HEK293T (cell line): ENCODE measurements around the gene MROH8.

Source experiments
- CTCF ChIA-PET: fragments of 350-600 bp; formaldehyde crosslinking; extraction: SDS; loops from one replicate; lab custom pipeline; 2021; ENCODE audit warnings: antibody characterized with exemption, inconsistent platforms; lab: Yijun Ruan, JAX
- POLR2A ChIA-PET: fragments of 350-600 bp; formaldehyde crosslinking; extraction: SDS; loops from one replicate; lab custom pipeline; 2020; ENCODE audit warnings: antibody characterized with exemption, inconsistent platforms; lab: Yijun Ruan, JAX
- DNase-seq: peaks from one replicate; pipeline ENCODE4 v3.0.0; 2012; ENCODE audit warnings: mixed read lengths; ENCODE audit errors: extremely low spot score
- ARNT ChIP-seq: fragments of 450-650 bp; IDR thresholded peaks from 2 replicates; pipeline ENCODE4 v1.6.1; 2017; ENCODE audit warnings: mild to moderate bottlenecking
- BHLHE40 ChIP-seq: fragments of 450-650 bp; IDR thresholded peaks from 2 replicates; pipeline ENCODE4 v1.6.1; 2016; ENCODE audit warnings: mild to moderate bottlenecking, moderate library complexity, borderline replicate concordance
- CTBP1 ChIP-seq: fragments of 450-650 bp; IDR thresholded peaks from 2 replicates; pipeline ENCODE4 v1.6.1; 2016; ENCODE audit warnings: borderline replicate concordance
- ELF4 ChIP-seq: fragments of 450-650 bp; IDR thresholded peaks from 2 replicates; pipeline ENCODE4 v1.6.1; 2017; ENCODE audit warnings: antibody characterized with exemption
- FOXA1 ChIP-seq: fragments of 450-650 bp; IDR thresholded peaks from 2 replicates; pipeline ENCODE4 v1.6.1; 2016; ENCODE audit warnings: mild to moderate bottlenecking
- FOXK2 ChIP-seq: fragments of 450-650 bp; IDR thresholded peaks from 2 replicates; pipeline ENCODE4 v1.6.1; 2016; ENCODE audit warnings: mild to moderate bottlenecking
- FOXM1 ChIP-seq: fragments of 450-650 bp; IDR thresholded peaks from 2 replicates; pipeline ENCODE4 v1.6.1; 2017; ENCODE audit warnings: mild to moderate bottlenecking, borderline replicate concordance
- HDGF ChIP-seq: fragments of 450-650 bp; IDR thresholded peaks from 2 replicates; pipeline ENCODE4 v1.6.1; 2017; ENCODE audit warnings: antibody characterized with exemption, borderline replicate concordance
- L3MBTL2 ChIP-seq: fragments of 450-650 bp; conservative IDR thresholded peaks from 2 replicates; pipeline ENCODE4 v1.6.1; 2016; ENCODE audit warnings: mild to moderate bottlenecking
- LEF1 ChIP-seq: fragments of 450-650 bp; IDR thresholded peaks from 2 replicates; pipeline ENCODE4 v1.6.1; 2017; ENCODE audit warnings: mild to moderate bottlenecking, borderline replicate concordance
- NFRKB ChIP-seq: fragments of 450-650 bp; IDR thresholded peaks from 2 replicates; pipeline ENCODE4 v1.6.1; 2016; ENCODE audit warnings: mild to moderate bottlenecking, moderate library complexity
- SP1 ChIP-seq: fragments of 450-650 bp; IDR thresholded peaks from 2 replicates; pipeline ENCODE4 v1.6.1; 2017
- SUZ12 ChIP-seq: fragments of 450-650 bp; IDR thresholded peaks from 2 replicates; pipeline ENCODE4 v1.6.1; 2016; ENCODE audit warnings: mild to moderate bottlenecking
- TARDBP ChIP-seq: fragments of 450-650 bp; IDR thresholded peaks from 2 replicates; pipeline ENCODE4 v1.6.1; 2016
- ZNF384 ChIP-seq: fragments of 450-650 bp; IDR thresholded peaks from 2 replicates; pipeline ENCODE4 v1.6.1; 2016
- TF ChIP-seq, protein P1 (sequence below): fragments of 450-650 bp; IDR thresholded peaks from 2 replicates; pipeline ENCODE4 v1.6.1; 2016

The MROH8 gene

DNA sequence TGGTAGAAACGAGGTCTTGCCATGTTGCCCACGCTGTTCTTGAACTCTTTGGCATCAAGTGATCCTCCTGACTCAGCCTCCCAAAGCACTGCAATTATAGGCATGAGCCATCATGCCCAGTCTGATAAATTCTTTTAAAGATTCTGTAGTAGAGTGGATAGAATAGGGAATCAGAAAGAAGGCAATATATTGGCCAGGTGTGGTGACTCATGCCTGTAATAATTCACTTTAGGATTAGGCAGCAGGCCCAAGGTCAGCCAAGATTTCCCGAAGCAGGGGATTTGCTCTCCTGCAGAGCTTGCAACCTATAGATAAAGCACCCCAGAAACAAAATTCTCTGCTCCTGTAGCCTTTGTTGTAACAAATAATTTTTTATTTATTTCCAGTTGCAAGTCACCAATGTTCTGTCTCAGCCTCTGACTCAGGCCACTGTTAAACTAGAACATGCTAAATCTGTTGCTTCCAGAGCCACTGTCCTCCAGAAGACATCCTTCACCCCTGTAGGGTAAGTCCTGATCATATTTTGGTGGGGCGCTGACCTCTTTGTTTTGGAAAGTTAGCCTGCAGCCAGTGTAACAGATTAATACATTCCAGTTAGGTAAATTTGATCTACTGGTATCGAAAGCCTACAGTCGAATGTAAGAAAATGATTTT is 30.4 kb upstream of the MROH8 start:
- ChIA-PET POLR2A (no interaction called here), CTCF (no interaction called here)
- TF ChIP-seq NFRKB (no peak), SUZ12 (no peak), FOXA1 (no peak), CTBP1 (no peak), TARDBP (no peak), SP1 (no peak), LEF1 (no peak), FOXK2 (no peak), HDGF (no peak), FOXM1 (no peak), L3MBTL2 (no peak), ELF4 (no peak), ARNT (no peak), ZNF384 (no peak), BHLHE40 (no peak)
- TF ChIP-seq, protein P1, sequence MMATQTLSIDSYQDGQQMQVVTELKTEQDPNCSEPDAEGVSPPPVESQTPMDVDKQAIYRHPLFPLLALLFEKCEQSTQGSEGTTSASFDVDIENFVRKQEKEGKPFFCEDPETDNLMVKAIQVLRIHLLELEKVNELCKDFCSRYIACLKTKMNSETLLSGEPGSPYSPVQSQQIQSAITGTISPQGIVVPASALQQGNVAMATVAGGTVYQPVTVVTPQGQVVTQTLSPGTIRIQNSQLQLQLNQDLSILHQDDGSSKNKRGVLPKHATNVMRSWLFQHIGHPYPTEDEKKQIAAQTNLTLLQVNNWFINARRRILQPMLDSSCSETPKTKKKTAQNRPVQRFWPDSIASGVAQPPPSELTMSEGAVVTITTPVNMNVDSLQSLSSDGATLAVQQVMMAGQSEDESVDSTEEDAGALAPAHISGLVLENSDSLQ: no peak
- no peak for DNase-seq

DNA sequence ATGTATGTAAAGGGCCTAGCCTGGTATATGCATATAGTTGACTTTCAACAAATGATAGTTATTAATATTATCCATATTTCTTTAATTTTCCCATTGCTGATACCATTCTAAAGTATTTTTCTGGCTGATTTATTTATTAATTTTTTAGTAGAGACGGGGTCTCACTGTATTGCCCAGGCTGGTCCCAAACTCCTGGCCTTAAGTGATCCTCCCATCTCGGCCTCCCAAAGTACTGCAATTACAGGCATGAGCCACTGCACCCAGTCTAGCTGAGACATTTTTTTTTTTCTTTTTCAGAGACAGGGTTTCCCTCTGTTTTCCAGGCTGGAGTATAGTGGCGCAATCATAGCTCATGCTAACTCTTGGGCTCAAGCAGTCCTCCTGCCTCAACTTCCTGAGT is 29.8 kb upstream of the MROH8 start:
- TF ChIP-seq BHLHE40 (no peak), HDGF (no peak), CTBP1 (no peak), NFRKB (no peak), ARNT (no peak), L3MBTL2 (no peak), FOXK2 (no peak), SP1 (no peak), ZNF384 (no peak), FOXM1 (no peak), TARDBP (no peak), SUZ12 (no peak), LEF1 (no peak), FOXA1 (no peak)
- TF ChIP-seq, protein P1: no peak
- CTCF ChIA-PET: no interaction called here
- POLR2A ChIA-PET: no interaction called here
- no peak for DNase-seq

DNA sequence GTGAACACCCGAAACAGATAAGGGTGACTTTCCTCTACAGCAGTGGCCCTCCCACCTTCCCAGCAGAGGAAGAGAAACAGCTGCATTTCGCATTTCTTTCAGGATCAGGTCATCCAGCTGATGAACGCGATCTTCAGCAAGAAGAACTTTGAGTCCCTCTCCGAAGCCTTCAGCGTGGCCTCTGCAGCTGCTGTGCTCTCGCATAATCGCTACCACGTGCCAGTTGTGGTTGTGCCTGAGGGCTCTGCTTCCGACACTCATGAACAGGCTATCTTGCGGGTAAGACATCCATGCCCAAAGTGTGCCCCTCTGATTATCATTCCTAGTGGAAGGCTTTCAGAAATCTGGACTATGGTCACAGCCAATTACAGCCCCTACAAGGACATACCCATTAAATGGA is 27.8 kb upstream of the MROH8 start:
- ChIA-PET CTCF (no interaction called here), POLR2A (no interaction called here)
- TF ChIP-seq HDGF: no peak
- TF ChIP-seq SP1: no peak
- TF ChIP-seq FOXK2: no peak
- TF ChIP-seq FOXA1: no peak
- TF ChIP-seq ZNF384: no peak
- no peak for TF ChIP-seq BHLHE40
- TF ChIP-seq LEF1: no peak
- no peak for TF ChIP-seq CTBP1
- no peak for TF ChIP-seq FOXM1
- TF ChIP-seq SUZ12: no peak
- TF ChIP-seq TARDBP: no peak
- no peak for TF ChIP-seq L3MBTL2
- TF ChIP-seq, protein P1: no peak
- TF ChIP-seq ELF4: no peak
- no peak for TF ChIP-seq ARNT
- no peak for DNase-seq

DNA sequence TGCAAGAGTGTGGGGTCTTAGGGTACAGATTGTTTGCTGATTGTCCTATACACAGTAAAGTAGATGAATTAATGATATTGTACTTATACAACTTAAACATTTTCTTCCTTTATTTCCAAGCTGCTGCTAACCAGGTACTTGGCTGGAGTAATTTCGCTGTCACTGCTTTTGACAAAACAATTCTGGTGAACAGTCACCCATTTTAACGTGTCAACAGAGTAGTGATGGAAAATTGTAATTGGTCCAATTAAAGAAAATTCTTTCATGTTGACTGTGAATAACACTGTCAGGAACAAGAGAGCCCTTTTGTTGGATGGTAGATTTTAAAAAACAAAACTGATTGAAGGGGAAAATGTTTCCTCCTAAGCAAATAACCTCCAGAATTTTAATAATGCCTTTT is 26.4 kb upstream of the MROH8 start:
- ChIA-PET CTCF (interaction anchor here (0.8 kb wide), 1 partner anchor 10 kb away, joined by 3 read pairs; no protein-coding TSS in a partner anchor), POLR2A (no interaction called here)
- TF ChIP-seq, protein P1: no peak
- TF ChIP-seq ELF4 (no peak), FOXM1 (no peak), LEF1 (no peak), FOXA1 (no peak), BHLHE40 (no peak), ARNT (no peak), L3MBTL2 (no peak), NFRKB (no peak), FOXK2 (no peak), CTBP1 (no peak), SP1 (no peak), HDGF (no peak), SUZ12 (no peak), ZNF384 (no peak), TARDBP (no peak)
- no peak for DNase-seq

DNA sequence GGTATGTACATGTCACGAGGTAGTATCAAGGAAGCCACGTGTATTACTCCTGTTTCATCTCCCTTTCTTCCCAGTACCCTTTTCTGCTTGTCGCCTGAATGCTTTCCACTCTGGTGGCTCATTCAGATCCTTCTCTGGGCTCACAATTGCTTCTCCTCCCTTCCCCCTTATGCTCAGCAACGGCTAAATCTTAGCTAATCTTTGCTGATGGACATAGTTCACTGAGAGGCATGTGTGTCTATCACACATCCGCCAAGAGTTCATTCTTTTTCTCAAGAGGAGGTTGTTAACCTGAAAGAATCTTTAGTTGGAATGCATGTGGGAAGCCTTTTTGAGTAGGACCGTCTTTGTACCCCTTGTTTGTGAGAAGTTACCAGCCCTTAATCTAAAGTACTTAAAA is 25.8 kb upstream of the MROH8 start:
- no peak for DNase-seq
- ChIA-PET POLR2A (no interaction called here), CTCF (interaction anchor here (0.8 kb wide), 1 partner anchor 13 kb away, joined by 3 read pairs; no protein-coding TSS in a partner anchor)
- TF ChIP-seq LEF1 (no peak), ZNF384 (no peak), FOXM1 (no peak)
